ENCODE results near the gene KIF1C.

GRCh38 chr17:5002121-5002788, 4.5 kb downstream of the KIF1C start:
- TF ChIP-seq POLR2A (IDR thresholded peaks at IDR 0.05) (no peak), CTCF (IDR thresholded peaks at IDR 0.05) (no peak), POLR2AphosphoS5 (IDR thresholded peaks at IDR 0.05; ENCODE audit: insufficient read depth in 1 of 2, low read depth in 1 of 2) (no peak)
